HEK293T (cell line): ENCODE data around the gene DMAC2L.
"Not testable (repeated sequence)": the region's sequence is repeated elsewhere in the genome, so short reads cannot be mapped to it uniquely, and the experiment has no call there.

Experiments
- CTCF ChIA-PET: fragments of 350-600 bp; formaldehyde crosslinking; extraction: SDS; loops from one replicate; lab custom pipeline; 2021; ENCODE audit warnings: antibody characterized with exemption, inconsistent platforms; lab: Yijun Ruan, JAX
- POLR2A ChIA-PET: fragments of 350-600 bp; formaldehyde crosslinking; extraction: SDS; loops from one replicate; lab custom pipeline; 2020; ENCODE audit warnings: antibody characterized with exemption, inconsistent platforms; lab: Yijun Ruan, JAX
- DNase-seq: peaks from one replicate; pipeline ENCODE4 v3.0.0; 2012; ENCODE audit warnings: mixed read lengths; ENCODE audit errors: extremely low spot score
- ARNT ChIP-seq: fragments of 450-650 bp; IDR thresholded peaks from 2 replicates; pipeline ENCODE4 v1.6.1; 2017; ENCODE audit warnings: mild to moderate bottlenecking
- BHLHE40 ChIP-seq: fragments of 450-650 bp; IDR thresholded peaks from 2 replicates; pipeline ENCODE4 v1.6.1; 2016; ENCODE audit warnings: mild to moderate bottlenecking, moderate library complexity, borderline replicate concordance
- CTBP1 ChIP-seq: fragments of 450-650 bp; IDR thresholded peaks from 2 replicates; pipeline ENCODE4 v1.6.1; 2016; ENCODE audit warnings: borderline replicate concordance
- ELF4 ChIP-seq: fragments of 450-650 bp; IDR thresholded peaks from 2 replicates; pipeline ENCODE4 v1.6.1; 2017; ENCODE audit warnings: antibody characterized with exemption
- FOXA1 ChIP-seq: fragments of 450-650 bp; IDR thresholded peaks from 2 replicates; pipeline ENCODE4 v1.6.1; 2016; ENCODE audit warnings: mild to moderate bottlenecking
- FOXK2 ChIP-seq: fragments of 450-650 bp; IDR thresholded peaks from 2 replicates; pipeline ENCODE4 v1.6.1; 2016; ENCODE audit warnings: mild to moderate bottlenecking
- FOXM1 ChIP-seq: fragments of 450-650 bp; IDR thresholded peaks from 2 replicates; pipeline ENCODE4 v1.6.1; 2017; ENCODE audit warnings: mild to moderate bottlenecking, borderline replicate concordance
- HDGF ChIP-seq: fragments of 450-650 bp; IDR thresholded peaks from 2 replicates; pipeline ENCODE4 v1.6.1; 2017; ENCODE audit warnings: antibody characterized with exemption, borderline replicate concordance
- L3MBTL2 ChIP-seq: fragments of 450-650 bp; conservative IDR thresholded peaks from 2 replicates; pipeline ENCODE4 v1.6.1; 2016; ENCODE audit warnings: mild to moderate bottlenecking
- LEF1 ChIP-seq: fragments of 450-650 bp; IDR thresholded peaks from 2 replicates; pipeline ENCODE4 v1.6.1; 2017; ENCODE audit warnings: mild to moderate bottlenecking, borderline replicate concordance
- NFRKB ChIP-seq: fragments of 450-650 bp; IDR thresholded peaks from 2 replicates; pipeline ENCODE4 v1.6.1; 2016; ENCODE audit warnings: mild to moderate bottlenecking, moderate library complexity
- SP1 ChIP-seq: fragments of 450-650 bp; IDR thresholded peaks from 2 replicates; pipeline ENCODE4 v1.6.1; 2017
- SUZ12 ChIP-seq: fragments of 450-650 bp; IDR thresholded peaks from 2 replicates; pipeline ENCODE4 v1.6.1; 2016; ENCODE audit warnings: mild to moderate bottlenecking
- TARDBP ChIP-seq: fragments of 450-650 bp; IDR thresholded peaks from 2 replicates; pipeline ENCODE4 v1.6.1; 2016
- ZNF384 ChIP-seq: fragments of 450-650 bp; IDR thresholded peaks from 2 replicates; pipeline ENCODE4 v1.6.1; 2016
- TF ChIP-seq, protein P1 (sequence below): fragments of 450-650 bp; IDR thresholded peaks from 2 replicates; pipeline ENCODE4 v1.6.1; 2016

Gene DMAC2L

DNA sequence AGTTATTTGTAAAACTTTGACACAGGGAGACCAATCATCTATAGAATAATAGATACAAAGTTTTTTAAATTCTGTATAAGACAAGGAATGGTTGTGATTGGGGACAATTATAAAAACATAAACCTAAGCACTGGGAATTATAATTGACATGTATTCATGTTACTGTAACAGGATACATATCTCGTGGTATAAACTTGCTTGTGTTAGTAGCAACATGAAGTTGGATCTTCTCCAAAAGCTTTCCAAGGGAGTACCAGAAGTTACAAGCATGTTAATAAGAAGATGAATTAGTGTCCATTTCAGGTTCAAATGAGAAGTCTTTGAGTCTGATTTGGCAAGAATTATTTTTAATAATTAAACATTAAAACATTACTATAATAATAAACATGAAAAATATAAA, 42.4 kb downstream of the DMAC2L start:
- no peak for DNase-seq
- CTCF ChIA-PET: no interaction called here
- no peak for TF ChIP-seq BHLHE40
- TF ChIP-seq TARDBP: no peak
- TF ChIP-seq FOXA1: no peak
- TF ChIP-seq ARNT: no peak
- TF ChIP-seq LEF1: no peak
- TF ChIP-seq CTBP1: no peak
- no peak for TF ChIP-seq NFRKB
- TF ChIP-seq ELF4: no peak
- TF ChIP-seq SP1: no peak
- TF ChIP-seq FOXM1: no peak
- no peak for TF ChIP-seq HDGF
- TF ChIP-seq, protein P1, sequence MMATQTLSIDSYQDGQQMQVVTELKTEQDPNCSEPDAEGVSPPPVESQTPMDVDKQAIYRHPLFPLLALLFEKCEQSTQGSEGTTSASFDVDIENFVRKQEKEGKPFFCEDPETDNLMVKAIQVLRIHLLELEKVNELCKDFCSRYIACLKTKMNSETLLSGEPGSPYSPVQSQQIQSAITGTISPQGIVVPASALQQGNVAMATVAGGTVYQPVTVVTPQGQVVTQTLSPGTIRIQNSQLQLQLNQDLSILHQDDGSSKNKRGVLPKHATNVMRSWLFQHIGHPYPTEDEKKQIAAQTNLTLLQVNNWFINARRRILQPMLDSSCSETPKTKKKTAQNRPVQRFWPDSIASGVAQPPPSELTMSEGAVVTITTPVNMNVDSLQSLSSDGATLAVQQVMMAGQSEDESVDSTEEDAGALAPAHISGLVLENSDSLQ: no peak
- TF ChIP-seq L3MBTL2: no peak
- no peak for TF ChIP-seq SUZ12
- no peak for TF ChIP-seq FOXK2
- no peak for TF ChIP-seq ZNF384
- POLR2A ChIA-PET: no interaction called here

GRCh38 chr14:50355692-50356091, 43.6 kb downstream of the DMAC2L start:
- ChIA-PET CTCF (no interaction called here), POLR2A (no interaction called here)
- TF ChIP-seq HDGF (no peak), L3MBTL2 (no peak), TARDBP (no peak), BHLHE40 (no peak), LEF1 (no peak), SP1 (no peak), FOXA1 (no peak), NFRKB (no peak), SUZ12 (no peak), FOXM1 (no peak), CTBP1 (no peak), ELF4 (no peak), FOXK2 (no peak), ZNF384 (no peak), ARNT (no peak)
- TF ChIP-seq, protein P1: no peak
- DNase-seq: no peak

DNA sequence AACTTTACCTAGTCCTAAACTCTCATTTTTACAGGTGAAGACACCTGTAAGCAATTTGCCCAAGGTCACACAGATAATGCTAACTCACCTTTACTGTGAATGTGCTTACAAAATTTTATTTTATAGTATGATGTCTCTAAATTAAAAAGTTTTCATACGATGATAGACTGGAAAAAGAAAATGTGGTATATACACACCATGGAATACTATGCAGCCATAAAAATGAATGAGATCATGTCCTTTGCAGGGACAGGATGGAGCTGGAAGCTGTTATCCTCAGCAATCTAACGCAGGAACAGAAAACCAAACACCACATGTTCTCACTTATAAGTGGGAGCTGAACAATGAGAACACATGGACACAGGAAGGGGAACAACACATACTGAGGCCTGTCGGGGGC, 44.2 kb downstream of the DMAC2L start:
- DNase-seq, CTCF ChIA-PET, POLR2A ChIA-PET: not testable (repeated sequence)

GRCh38 chr14:50357124-50357523, 45.0 kb downstream of the DMAC2L start:
- ChIA-PET CTCF (no interaction called here), POLR2A (no interaction called here)
- no peak for TF ChIP-seq LEF1
- DNase-seq: no peak

- no peak for TF ChIP-seq ELF4
- TF ChIP-seq SP1: no peak
- TF ChIP-seq SUZ12: no peak
- no peak for TF ChIP-seq TARDBP
- TF ChIP-seq, protein P1: no peak
- no peak for TF ChIP-seq HDGF
- no peak for TF ChIP-seq FOXK2
- DNase-seq: no peak
- POLR2A ChIA-PET: no interaction called here
- CTCF ChIA-PET: no interaction called here
These were observed 45.8 kb downstream of the DMAC2L start for GRCh38 chr14:50357753-50358395.

DNA sequence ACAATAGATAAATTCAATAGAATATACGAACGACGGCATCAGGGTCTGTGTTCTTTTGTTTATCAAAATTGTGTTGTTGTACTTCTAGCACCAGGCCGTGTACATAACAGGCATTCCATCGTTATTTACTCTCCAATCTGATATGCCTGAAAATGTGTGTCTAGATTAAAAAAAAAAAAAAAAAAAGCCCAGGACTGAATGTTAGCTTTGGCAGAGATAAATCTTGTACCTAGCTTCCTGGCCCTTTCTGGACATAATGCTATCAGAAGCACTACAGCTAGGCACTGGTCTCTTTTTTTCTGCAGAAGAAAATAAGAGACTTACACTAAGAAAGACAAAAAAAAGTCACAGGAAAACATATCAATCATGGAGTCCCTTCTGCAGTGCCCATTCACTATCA, 47.5 kb downstream of the DMAC2L start:
- ChIA-PET CTCF (no interaction called here), POLR2A (no interaction called here)
- DNase-seq: no peak

More for the DNA sequence above, 47.5 kb downstream of the DMAC2L start:
- TF ChIP-seq TARDBP: no peak
- TF ChIP-seq, protein P1: no peak
- TF ChIP-seq SUZ12: no peak
- TF ChIP-seq NFRKB: no peak
- TF ChIP-seq HDGF: no peak
- TF ChIP-seq LEF1: no peak
- TF ChIP-seq FOXK2: no peak
- no peak for TF ChIP-seq SP1
- no peak for TF ChIP-seq FOXA1
- no peak for TF ChIP-seq ELF4
- TF ChIP-seq BHLHE40: no peak
- TF ChIP-seq CTBP1: no peak
- TF ChIP-seq L3MBTL2: no peak
- TF ChIP-seq ZNF384: no peak
